ENCODE measurements around the gene ANGPTL8.

ANGPTL8 gene

GRCh38 chr19:11196406-11197287 is 42.8 kb upstream of the ANGPTL8 start:
- ATAC-seq: peak; percentile 73
- no peak for TF ChIP-seq POU6F1 (CRISPR knock-in tag; IDR thresholded peaks at IDR 0.05; ENCODE audit: borderline replicate concordance, low read depth)
- no peak for TF ChIP-seq PPARA (CRISPR knock-in tag; IDR thresholded peaks at IDR 0.05; ENCODE audit: borderline replicate concordance)
- no peak for TF ChIP-seq CSRNP3 (CRISPR knock-in tag; IDR thresholded peaks at IDR 0.05)
- TF ChIP-seq GLIS3 (CRISPR knock-in tag; IDR thresholded peaks at IDR 0.05): no peak
- TF ChIP-seq, protein P1, sequence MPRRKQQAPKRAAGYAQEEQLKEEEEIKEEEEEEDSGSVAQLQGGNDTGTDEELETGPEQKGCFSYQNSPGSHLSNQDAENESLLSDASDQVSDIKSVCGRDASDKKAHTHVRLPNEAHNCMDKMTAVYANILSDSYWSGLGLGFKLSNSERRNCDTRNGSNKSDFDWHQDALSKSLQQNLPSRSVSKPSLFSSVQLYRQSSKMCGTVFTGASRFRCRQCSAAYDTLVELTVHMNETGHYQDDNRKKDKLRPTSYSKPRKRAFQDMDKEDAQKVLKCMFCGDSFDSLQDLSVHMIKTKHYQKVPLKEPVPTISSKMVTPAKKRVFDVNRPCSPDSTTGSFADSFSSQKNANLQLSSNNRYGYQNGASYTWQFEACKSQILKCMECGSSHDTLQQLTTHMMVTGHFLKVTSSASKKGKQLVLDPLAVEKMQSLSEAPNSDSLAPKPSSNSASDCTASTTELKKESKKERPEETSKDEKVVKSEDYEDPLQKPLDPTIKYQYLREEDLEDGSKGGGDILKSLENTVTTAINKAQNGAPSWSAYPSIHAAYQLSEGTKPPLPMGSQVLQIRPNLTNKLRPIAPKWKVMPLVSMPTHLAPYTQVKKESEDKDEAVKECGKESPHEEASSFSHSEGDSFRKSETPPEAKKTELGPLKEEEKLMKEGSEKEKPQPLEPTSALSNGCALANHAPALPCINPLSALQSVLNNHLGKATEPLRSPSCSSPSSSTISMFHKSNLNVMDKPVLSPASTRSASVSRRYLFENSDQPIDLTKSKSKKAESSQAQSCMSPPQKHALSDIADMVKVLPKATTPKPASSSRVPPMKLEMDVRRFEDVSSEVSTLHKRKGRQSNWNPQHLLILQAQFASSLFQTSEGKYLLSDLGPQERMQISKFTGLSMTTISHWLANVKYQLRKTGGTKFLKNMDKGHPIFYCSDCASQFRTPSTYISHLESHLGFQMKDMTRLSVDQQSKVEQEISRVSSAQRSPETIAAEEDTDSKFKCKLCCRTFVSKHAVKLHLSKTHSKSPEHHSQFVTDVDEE (CRISPR knock-in tag; IDR thresholded peaks at IDR 0.05): no peak
- TF ChIP-seq, protein P2, sequence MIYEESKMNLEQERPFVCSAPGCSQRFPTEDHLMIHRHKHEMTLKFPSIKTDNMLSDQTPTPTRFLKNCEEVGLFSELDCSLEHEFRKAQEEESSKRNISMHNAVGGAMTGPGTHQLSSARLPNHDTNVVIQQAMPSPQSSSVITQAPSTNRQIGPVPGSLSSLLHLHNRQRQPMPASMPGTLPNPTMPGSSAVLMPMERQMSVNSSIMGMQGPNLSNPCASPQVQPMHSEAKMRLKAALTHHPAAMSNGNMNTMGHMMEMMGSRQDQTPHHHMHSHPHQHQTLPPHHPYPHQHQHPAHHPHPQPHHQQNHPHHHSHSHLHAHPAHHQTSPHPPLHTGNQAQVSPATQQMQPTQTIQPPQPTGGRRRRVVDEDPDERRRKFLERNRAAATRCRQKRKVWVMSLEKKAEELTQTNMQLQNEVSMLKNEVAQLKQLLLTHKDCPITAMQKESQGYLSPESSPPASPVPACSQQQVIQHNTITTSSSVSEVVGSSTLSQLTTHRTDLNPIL (CRISPR knock-in tag; IDR thresholded peaks at IDR 0.05; ENCODE audit: low read depth): no peak
- TF ChIP-seq TOX (CRISPR knock-in tag; IDR thresholded peaks at IDR 0.05; ENCODE audit: borderline replicate concordance): no peak
- no peak for TF ChIP-seq ZC3H10 (CRISPR knock-in tag; IDR thresholded peaks at IDR 0.05)
- no peak for TF ChIP-seq ZNF70 (CRISPR knock-in tag; IDR thresholded peaks at IDR 0.05)
- TF ChIP-seq ZFP30 (CRISPR knock-in tag; IDR thresholded peaks at IDR 0.05): no peak
- no peak for TF ChIP-seq RARB (CRISPR knock-in tag; IDR thresholded peaks at IDR 0.05)
- TF ChIP-seq ARNTL (CRISPR knock-in tag; IDR thresholded peaks at IDR 0.05; ENCODE audit: borderline replicate concordance, low read depth): no peak
- TF ChIP-seq ISL1 (CRISPR knock-in tag; IDR thresholded peaks at IDR 0.05): no peak
- no peak for TF ChIP-seq ESRRG (CRISPR knock-in tag; IDR thresholded peaks at IDR 0.05)
- TF ChIP-seq BACH2 (CRISPR knock-in tag; IDR thresholded peaks at IDR 0.05; ENCODE audit: borderline replicate concordance): no peak
- TF ChIP-seq TCF4 (CRISPR knock-in tag; IDR thresholded peaks at IDR 0.05; ENCODE audit: borderline replicate concordance): no peak
- TF ChIP-seq ZNF565 (CRISPR knock-in tag; conservative IDR thresholded peaks at IDR 0.05; ENCODE audit: low read depth): no peak
- TF ChIP-seq SNAI2 (CRISPR knock-in tag; IDR thresholded peaks at IDR 0.05): no peak
- TF ChIP-seq, protein P3, sequence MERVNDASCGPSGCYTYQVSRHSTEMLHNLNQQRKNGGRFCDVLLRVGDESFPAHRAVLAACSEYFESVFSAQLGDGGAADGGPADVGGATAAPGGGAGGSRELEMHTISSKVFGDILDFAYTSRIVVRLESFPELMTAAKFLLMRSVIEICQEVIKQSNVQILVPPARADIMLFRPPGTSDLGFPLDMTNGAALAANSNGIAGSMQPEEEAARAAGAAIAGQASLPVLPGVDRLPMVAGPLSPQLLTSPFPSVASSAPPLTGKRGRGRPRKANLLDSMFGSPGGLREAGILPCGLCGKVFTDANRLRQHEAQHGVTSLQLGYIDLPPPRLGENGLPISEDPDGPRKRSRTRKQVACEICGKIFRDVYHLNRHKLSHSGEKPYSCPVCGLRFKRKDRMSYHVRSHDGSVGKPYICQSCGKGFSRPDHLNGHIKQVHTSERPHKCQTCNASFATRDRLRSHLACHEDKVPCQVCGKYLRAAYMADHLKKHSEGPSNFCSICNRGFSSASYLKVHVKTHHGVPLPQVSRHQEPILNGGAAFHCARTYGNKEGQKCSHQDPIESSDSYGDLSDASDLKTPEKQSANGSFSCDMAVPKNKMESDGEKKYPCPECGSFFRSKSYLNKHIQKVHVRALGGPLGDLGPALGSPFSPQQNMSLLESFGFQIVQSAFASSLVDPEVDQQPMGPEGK (CRISPR knock-in tag; IDR thresholded peaks at IDR 0.05; ENCODE audit: borderline replicate concordance): no peak
- TF ChIP-seq OSR1 (CRISPR knock-in tag; IDR thresholded peaks at IDR 0.05): no peak

GRCh38 chr19:11197291-11198174 is 41.9 kb upstream of the ANGPTL8 start, which contains the start of gene KANK2:
KANK2 (minus strand) TSS chr19:11197545; CDS start chr19:11194511, 3,034 bp downstream.
- ATAC-seq: peak; percentile 86
- TF ChIP-seq ZNF8 (CRISPR knock-in tag; IDR thresholded peaks at IDR 0.05) (no peak), OSR1 (CRISPR knock-in tag; IDR thresholded peaks at IDR 0.05) (no peak), BACH2 (CRISPR knock-in tag; IDR thresholded peaks at IDR 0.05; ENCODE audit: borderline replicate concordance) (no peak), TCF4 (CRISPR knock-in tag; IDR thresholded peaks at IDR 0.05; ENCODE audit: borderline replicate concordance) (no peak), ISL1 (CRISPR knock-in tag; IDR thresholded peaks at IDR 0.05) (no peak), ZFP3 (CRISPR knock-in tag; IDR thresholded peaks at IDR 0.05) (peak; percentile 65; the same call in 1 of the 2 replicates), ZNF70 (CRISPR knock-in tag; IDR thresholded peaks at IDR 0.05) (peak; percentile 14; the same call in 1 of the 2 replicates), ZC3H10 (CRISPR knock-in tag; IDR thresholded peaks at IDR 0.05) (no peak), GLIS3 (CRISPR knock-in tag; IDR thresholded peaks at IDR 0.05) (no peak)
- TF ChIP-seq, protein P3 (CRISPR knock-in tag; IDR thresholded peaks at IDR 0.05; ENCODE audit: borderline replicate concordance): no peak
- TF ChIP-seq, protein P1 (CRISPR knock-in tag; IDR thresholded peaks at IDR 0.05): 0 out of 2 replicates have a peak, but pooled peaks have one; percentile 51

All from SK-N-SH treated with all-trans-retinoic acid at 6 μM for 48 hours (cell line).